SJSA1 (cell line): ENCODE measurements around the gene CRTAC1. TPM values are rescaled to one million over a fixed set of nuclear protein-coding genes. Genes with fewer than 3 reads are reported as not detected.

Source experiments
- DNase-seq, 2 experiments: peaks; one replicate each; pipeline ENCODE4 v3.0.0-alpha.2; 2015 to 2020; ENCODE audit warnings: low spot score in 2 of 2, low read depth in 1 of 2
- H3K27ac ChIP-seq: fragments of 250-450 bp; sonication (Bioruptor Pico); 2 replicates; pipeline ENCODE4 v1.5.1; 2020; ENCODE audit warnings: mild to moderate bottlenecking, moderate library complexity
- H3K27me3 ChIP-seq: fragments of 250-450 bp; sonication (Bioruptor Pico); replicated peaks from 2 replicates; pipeline ENCODE4 v1.5.1; 2020; ENCODE audit warnings: mild to moderate bottlenecking, moderate library complexity
- H3K36me3 ChIP-seq: fragments of 250-450 bp; sonication (Bioruptor Pico); 2 replicates; pipeline ENCODE4 v1.5.1; 2020; ENCODE audit warnings: mild to moderate bottlenecking
- H3K4me1 ChIP-seq: fragments of 250-450 bp; sonication (Bioruptor Pico); replicated peaks from 2 replicates; pipeline ENCODE4 v1.6.1; 2021; ENCODE audit warnings: mild to moderate bottlenecking
- H3K4me3 ChIP-seq: fragments of 250-450 bp; sonication (Bioruptor Pico); 2 replicates; pipeline ENCODE4 v1.5.1; 2020; ENCODE audit warnings: mild to moderate bottlenecking
- H3K9me3 ChIP-seq: fragments of 250-450 bp; sonication (Bioruptor Pico); replicated peaks from 2 replicates; pipeline ENCODE4 v1.5.1; 2020; ENCODE audit warnings: mild to moderate bottlenecking
- total RNA-seq: library from RNA; depleted of rRNA; stranded (reverse); fragments of >200 nt; shearing (Covaris generic); gene quantifications from 2 replicates; pipeline ENCODE4 v1.2.3, GENCODE V29; 2014

CRTAC1 gene
- total RNA-seq, 1 experiment from 2014 or later: not detected

DNA sequence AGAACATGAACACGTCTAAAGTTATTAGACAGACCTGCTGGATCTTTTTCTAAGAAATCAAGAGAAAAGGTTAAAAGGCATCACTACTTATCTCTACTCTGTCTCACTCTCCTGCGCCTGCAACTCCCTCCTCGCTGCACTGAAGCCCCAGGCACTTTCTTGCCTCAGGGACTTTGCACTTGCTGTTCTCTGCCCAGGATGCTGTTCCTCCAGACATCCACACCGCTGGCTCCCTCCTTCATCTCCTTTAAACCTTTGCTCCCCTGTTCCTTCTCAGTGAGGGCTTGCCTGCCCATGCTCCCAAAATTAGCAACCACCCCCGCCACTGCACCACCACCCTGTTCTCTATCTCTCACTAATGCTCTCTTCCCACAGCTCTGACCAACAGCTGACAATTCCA lies 93.4 kb downstream of the CRTAC1 start:
- Histone ChIP-seq H3K4me1 (no peaks in the 10 kb centered on the region), H3K36me3 (no peaks in the 10 kb centered on the region), H3K9me3 (no peaks in the 10 kb centered on the region), H3K27me3 (no peaks in the 10 kb centered on the region), H3K27ac (no peak overlapping the region), H3K4me3 (no peak overlapping the region)
- DNase-seq: no peak

DNA sequence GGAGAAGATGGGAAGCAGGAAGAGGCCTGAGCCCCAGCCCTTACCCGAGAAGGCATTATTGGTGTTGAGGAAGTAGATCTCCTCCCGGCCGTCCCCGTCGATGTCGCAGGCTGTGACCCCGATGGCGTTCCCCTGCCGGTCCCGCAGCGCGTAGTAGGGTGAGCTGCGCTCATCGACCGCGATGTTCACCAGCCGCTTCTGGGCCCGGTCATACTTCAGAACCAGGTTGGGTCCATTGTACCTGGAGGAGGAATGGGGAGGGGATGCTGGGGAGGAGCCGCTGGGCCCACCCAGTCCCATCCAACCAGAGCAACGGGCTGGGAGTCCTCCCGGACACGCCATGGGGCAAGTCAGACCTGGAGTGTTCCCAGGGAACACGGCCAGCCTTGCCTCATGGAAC lies 94.3 kb downstream of the CRTAC1 start:
- no peaks in the 10 kb centered on the region for H3K4me1 ChIP-seq
- H3K27ac ChIP-seq: no peak overlapping the region
- no peak for DNase-seq
- H3K4me3 ChIP-seq: no peak overlapping the region
- no peaks in the 10 kb centered on the region for H3K9me3 ChIP-seq
- H3K36me3 ChIP-seq: no peaks in the 10 kb centered on the region
- H3K27me3 ChIP-seq: peaks cover 5% of the 10 kb centered on the region; the same call in 1 of the 2 replicates

GRCh38 chr10:97932932-97933530 lies 97.4 kb downstream of the CRTAC1 start:
- no peak for DNase-seq
- no peaks in the 10 kb centered on the region for H3K9me3 ChIP-seq
- H3K36me3 ChIP-seq: no peaks in the 10 kb centered on the region
- no peak overlapping the region for H3K27ac ChIP-seq
- H3K4me1 ChIP-seq: no peaks in the 10 kb centered on the region
- H3K4me3 ChIP-seq: no peak overlapping the region
- H3K27me3 ChIP-seq: peaks cover 13% of the 10 kb centered on the region; the same call in 1 of the 2 replicates

DNA sequence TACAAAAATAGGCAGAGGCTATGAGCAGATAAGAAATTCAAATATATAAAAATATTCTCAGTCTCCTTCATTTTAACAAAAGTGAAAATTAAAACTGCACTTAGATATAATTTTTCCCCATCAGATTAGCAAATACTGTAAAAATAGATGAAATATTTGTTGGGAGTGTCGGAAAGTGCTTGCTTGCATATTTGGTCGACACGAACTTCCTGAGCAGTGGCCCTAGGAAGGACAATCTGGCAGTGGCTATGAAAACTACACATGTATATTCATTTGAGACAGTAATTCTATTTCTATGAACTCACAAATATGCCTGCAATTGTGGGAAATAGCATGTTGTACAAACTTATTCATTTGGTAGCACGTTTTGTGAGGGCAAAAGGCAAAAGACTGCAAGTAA lies 99.4 kb downstream of the CRTAC1 start:
- no peaks in the 10 kb centered on the region for H3K36me3 ChIP-seq
- H3K4me3 ChIP-seq: no peak overlapping the region
- peaks cover 19% of the 10 kb centered on the region; the same call in 1 of the 2 replicates for H3K27me3 ChIP-seq
- DNase-seq: no peak
- H3K27ac ChIP-seq: no peak overlapping the region
- H3K9me3 ChIP-seq: no peaks in the 10 kb centered on the region
- H3K4me1 ChIP-seq: no peaks in the 10 kb centered on the region

- no peak for DNase-seq
- Histone ChIP-seq H3K4me3 (no peak overlapping the region), H3K27me3 (peaks cover 23% of the 10 kb centered on the region; the same call in 1 of the 2 replicates), H3K27ac (no peak overlapping the region), H3K36me3 (no peaks in the 10 kb centered on the region), H3K9me3 (no peaks in the 10 kb centered on the region), H3K4me1 (no peaks in the 10 kb centered on the region)
Observed at GRCh38 chr10:97928897-97929296, 101.5 kb downstream of the CRTAC1 start.

GRCh38 chr10:97927622-97928021 lies 102.8 kb downstream of the CRTAC1 start:
- H3K4me3 ChIP-seq: no peak overlapping the region
- no peaks in the 10 kb centered on the region for H3K9me3 ChIP-seq
- no peak for DNase-seq
- H3K36me3 ChIP-seq: no peaks in the 10 kb centered on the region
- H3K27ac ChIP-seq: no peak overlapping the region
- no peaks in the 10 kb centered on the region for H3K4me1 ChIP-seq
- H3K27me3 ChIP-seq: peaks cover 23% of the 10 kb centered on the region; the same call in 1 of the 2 replicates

DNA sequence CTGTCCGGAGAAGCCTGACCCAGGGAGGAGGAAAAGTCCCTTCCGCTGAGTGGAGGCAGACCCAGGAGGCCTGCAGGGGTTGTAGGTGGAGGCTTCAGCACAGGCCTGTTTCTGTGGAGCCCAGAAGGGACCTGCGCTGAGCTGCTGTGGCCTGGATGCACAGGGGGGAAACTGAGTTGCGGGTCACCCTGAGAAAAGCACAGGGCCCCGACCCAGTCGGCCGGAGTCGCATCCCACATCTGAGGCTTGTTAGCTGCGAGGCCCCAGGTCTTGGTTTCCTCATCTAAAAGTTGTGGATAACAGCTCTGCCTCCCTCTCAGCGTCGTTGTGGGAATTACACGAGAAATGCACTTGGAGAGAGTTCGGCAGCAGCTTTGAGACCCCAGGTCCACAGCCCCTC lies 104.4 kb downstream of the CRTAC1 start:
- Histone ChIP-seq H3K27ac (no peak overlapping the region), H3K4me3 (no peak overlapping the region), H3K9me3 (no peaks in the 10 kb centered on the region), H3K27me3 (peaks cover 18% of the 10 kb centered on the region; the same call in 1 of the 2 replicates), H3K4me1 (no peaks in the 10 kb centered on the region), H3K36me3 (no peaks in the 10 kb centered on the region)
- no peak for DNase-seq

DNA sequence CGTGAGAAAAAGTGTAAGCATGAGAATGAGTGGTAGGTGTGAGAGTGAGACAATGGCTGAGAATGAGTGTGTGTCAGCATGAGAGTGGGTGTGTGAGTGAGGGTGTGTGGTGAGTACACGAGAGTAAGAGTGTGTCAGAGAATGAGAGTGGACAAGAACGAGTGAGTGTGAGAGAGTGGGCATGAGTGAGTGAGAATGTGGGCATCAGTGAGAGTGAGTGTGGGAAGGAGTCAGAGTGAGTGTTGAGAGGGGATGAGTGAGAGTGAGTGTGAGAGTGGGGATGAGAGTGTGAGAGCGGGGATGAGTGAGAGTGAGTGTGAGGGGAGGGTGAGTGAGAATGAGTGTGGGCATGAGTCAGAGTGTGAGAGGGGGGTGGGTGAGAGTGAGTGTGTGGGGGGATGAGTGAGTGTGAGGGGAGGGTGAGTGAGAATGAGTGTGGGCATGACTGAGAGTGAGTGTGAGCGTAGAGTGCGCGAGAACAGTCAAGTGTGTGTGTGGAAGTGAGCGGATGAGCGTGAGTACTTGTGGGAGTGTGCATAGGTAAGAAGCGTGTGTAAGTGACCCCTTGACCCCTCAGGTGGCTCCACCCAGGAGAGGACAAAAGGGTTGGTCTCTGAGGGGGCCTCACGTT lies 105.0 kb downstream of the CRTAC1 start:
- DNase-seq: no peak
- Histone ChIP-seq H3K4me3 (no peak overlapping the region), H3K9me3 (no peaks in the 10 kb centered on the region), H3K27me3 (peaks cover 17% of the 10 kb centered on the region; the same call in 1 of the 2 replicates), H3K27ac (no peak overlapping the region), H3K4me1 (no peaks in the 10 kb centered on the region), H3K36me3 (no peaks in the 10 kb centered on the region)

GRCh38 chr10:97924678-97925077 lies 105.7 kb downstream of the CRTAC1 start:
- DNase-seq: no peak
- no peak overlapping the region for H3K27ac ChIP-seq
- no peaks in the 10 kb centered on the region for H3K36me3 ChIP-seq
- H3K4me1 ChIP-seq: no peaks in the 10 kb centered on the region
- H3K27me3 ChIP-seq: peaks cover 22% of the 10 kb centered on the region; the same call in 1 of the 2 replicates
- H3K9me3 ChIP-seq: no peaks in the 10 kb centered on the region
- H3K4me3 ChIP-seq: no peak overlapping the region

DNA sequence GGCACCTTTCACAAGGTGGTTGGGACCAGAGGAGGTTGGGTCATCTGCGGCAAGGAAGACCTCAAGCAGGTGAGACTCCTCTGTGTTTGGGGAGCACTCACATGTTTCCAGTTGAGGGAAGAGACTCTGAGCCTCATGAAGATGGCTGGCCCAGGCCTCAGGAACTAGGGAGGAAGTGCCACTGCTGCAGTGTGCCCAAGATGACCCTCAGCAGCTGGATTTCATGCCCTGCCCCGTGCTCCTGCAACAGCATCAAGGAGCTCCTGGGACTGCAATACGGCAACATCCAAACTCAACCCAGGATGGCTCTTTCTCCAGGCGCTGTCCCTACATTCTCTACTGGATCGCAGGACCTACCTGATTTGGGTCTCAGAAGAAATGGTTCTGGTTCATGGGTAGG lies 106.9 kb downstream of the CRTAC1 start:
- DNase-seq: no peak
- H3K9me3 ChIP-seq: no peaks in the 10 kb centered on the region
- no peaks in the 10 kb centered on the region for H3K4me1 ChIP-seq
- H3K36me3 ChIP-seq: no peaks in the 10 kb centered on the region
- no peak overlapping the region for H3K27ac ChIP-seq
- no peak overlapping the region for H3K4me3 ChIP-seq
- H3K27me3 ChIP-seq: peaks cover 19% of the 10 kb centered on the region; the same call in 1 of the 2 replicates

GRCh38 chr10:97923057-97923456 lies 107.4 kb downstream of the CRTAC1 start:
- no peaks in the 10 kb centered on the region for H3K4me1 ChIP-seq
- H3K27me3 ChIP-seq: peaks cover 23% of the 10 kb centered on the region

DNA sequence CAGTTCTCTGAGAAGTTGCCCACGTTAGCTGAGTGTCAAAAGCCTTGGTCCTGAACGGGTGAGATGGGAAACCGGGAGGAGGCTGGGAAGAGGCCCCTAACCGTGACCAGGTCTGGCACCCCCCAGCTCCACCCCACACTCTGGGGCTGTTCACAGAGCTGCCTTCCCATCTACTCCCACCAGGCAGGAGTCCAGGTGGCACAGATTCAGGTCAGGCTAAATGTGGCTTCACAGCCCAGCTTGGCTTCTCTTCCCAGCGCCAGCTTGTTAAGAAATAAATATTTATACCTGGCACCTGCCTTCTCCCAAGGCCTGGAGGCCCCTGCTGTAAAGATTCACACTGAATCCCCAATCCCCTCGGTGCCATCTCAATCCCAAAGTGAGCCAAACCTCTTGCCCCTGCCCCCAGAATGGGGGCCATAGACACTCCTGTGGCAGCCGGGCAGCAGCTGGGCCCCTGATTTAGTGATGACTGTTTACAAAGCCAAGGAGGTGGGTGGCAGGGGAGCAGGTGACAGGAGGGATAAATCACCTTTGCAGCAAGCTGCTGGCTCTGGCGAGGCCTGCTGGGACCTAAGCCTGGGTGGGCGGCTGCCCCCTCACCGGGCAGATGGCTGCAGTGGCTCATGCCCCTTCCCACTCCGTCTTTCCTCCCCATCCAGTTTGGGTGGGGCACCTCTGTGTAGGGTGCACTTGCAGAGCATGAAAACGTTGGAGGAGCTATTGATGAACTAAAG lies 108.2 kb downstream of the CRTAC1 start:
- Histone ChIP-seq H3K9me3 (no peaks in the 10 kb centered on the region), H3K36me3 (no peaks in the 10 kb centered on the region), H3K27me3 (peaks cover 18% of the 10 kb centered on the region), H3K4me3 (no peak overlapping the region), H3K27ac (no peak overlapping the region), H3K4me1 (no peaks in the 10 kb centered on the region)
- DNase-seq: no peak

More at GRCh38 chr10:97923057-97923456, 107.4 kb downstream of the CRTAC1 start:
- H3K4me3 ChIP-seq: no peak overlapping the region
- no peaks in the 10 kb centered on the region for H3K9me3 ChIP-seq
- DNase-seq: no peak
- no peak overlapping the region for H3K27ac ChIP-seq
- H3K36me3 ChIP-seq: no peaks in the 10 kb centered on the region

GRCh38 chr10:97921581-97922021 lies 108.8 kb downstream of the CRTAC1 start:
- Histone ChIP-seq H3K9me3 (no peaks in the 10 kb centered on the region), H3K4me1 (no peaks in the 10 kb centered on the region), H3K36me3 (no peaks in the 10 kb centered on the region), H3K27ac (no peak overlapping the region), H3K4me3 (no peak overlapping the region), H3K27me3 (peaks cover 23% of the 10 kb centered on the region)
- DNase-seq: no peak

DNA sequence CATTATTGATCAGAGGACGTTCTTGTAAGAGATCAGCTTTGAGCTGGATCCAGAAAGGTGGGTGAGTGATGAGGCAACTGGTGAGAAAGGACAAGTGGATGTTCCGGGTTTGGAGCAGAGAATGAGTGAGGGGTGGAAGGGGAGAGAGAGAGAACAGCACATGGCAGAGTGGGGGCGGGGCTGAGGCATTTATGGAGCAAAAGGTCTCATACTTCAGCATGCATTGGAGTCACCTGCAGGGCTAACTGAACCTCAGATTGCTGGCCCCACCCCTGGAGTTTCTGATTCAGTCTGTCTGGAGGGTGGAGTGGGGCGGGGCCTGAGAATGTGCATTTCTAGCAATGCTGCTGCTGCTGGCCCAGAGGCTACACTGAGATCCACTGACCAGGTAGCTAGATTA lies 109.6 kb downstream of the CRTAC1 start:
- DNase-seq: no peak
- Histone ChIP-seq H3K36me3 (no peaks in the 10 kb centered on the region), H3K9me3 (no peaks in the 10 kb centered on the region), H3K27ac (no peak overlapping the region), H3K4me3 (no peak overlapping the region), H3K4me1 (no peaks in the 10 kb centered on the region), H3K27me3 (peaks cover 27% of the 10 kb centered on the region)
